Measurements from ENCODE around the gene SPSB2.

- TF ChIP-seq, protein P1, sequence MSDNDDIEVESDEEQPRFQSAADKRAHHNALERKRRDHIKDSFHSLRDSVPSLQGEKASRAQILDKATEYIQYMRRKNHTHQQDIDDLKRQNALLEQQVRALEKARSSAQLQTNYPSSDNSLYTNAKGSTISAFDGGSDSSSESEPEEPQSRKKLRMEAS (IDR thresholded peaks at IDR 0.05) = no peak
- TF ChIP-seq ZBTB7A (IDR thresholded peaks at IDR 0.05; ENCODE audit: low read depth) (no peak), EP300 (IDR thresholded peaks at IDR 0.05; ENCODE audit: borderline replicate concordance) (no peak)
Observed at GRCh38 chr12:6842075-6842474, 31.0 kb downstream of the SPSB2 start.
